Femur (tissue), 1 donor: Measurements from ENCODE around the gene KIAA1614.
"Not testable (repeated sequence)": the region's sequence is repeated elsewhere in the genome, so short reads cannot be mapped to it uniquely, and the experiment has no call there.

Experiments
- DNase-seq: peaks from one replicate; pipeline ENCODE4 v3.0.0-alpha.2; 2017

Gene KIAA1614

DNA sequence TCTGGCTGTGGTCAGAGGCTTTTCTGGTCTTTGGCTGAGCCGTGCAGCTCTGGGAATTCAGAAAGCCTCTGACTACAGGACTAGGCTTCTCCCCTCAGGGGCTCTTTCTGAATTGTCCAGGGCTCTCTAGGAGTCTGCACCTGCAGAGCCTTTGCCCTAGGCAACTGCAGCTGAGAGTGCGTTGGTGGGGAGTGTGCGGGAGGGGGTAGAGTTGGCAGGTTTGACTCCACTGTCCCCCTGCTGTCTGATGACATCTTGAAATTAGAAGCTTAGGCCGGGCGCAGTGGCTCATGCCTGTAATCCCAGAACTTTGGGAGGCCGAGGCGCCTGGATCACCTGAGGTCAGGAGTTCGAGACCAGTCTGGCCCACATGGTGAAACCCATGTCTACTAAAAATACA, 32.9 kb downstream of the KIAA1614 start:
- DNase-seq = no peak

DNA sequence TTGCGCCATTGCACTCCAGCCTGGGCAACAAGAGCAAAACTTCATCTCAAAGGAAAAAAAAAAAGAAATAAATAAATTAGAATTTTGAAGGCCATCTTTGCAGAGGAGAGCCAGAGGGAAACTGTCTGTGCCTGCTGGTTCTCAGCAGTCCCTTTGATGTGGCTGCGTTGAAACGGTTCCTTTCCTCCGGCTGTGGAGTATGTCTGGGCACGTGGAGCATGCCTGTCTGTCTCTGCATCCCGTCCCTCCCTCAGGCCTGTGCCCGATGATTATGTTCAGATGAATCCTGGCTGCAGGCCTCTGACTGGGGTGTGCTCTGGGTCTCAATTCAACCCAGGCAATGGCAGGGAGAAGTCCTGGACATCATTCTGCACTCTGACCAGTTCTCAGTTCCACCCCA, 33.4 kb downstream of the KIAA1614 start:
- no peak for DNase-seq

DNA sequence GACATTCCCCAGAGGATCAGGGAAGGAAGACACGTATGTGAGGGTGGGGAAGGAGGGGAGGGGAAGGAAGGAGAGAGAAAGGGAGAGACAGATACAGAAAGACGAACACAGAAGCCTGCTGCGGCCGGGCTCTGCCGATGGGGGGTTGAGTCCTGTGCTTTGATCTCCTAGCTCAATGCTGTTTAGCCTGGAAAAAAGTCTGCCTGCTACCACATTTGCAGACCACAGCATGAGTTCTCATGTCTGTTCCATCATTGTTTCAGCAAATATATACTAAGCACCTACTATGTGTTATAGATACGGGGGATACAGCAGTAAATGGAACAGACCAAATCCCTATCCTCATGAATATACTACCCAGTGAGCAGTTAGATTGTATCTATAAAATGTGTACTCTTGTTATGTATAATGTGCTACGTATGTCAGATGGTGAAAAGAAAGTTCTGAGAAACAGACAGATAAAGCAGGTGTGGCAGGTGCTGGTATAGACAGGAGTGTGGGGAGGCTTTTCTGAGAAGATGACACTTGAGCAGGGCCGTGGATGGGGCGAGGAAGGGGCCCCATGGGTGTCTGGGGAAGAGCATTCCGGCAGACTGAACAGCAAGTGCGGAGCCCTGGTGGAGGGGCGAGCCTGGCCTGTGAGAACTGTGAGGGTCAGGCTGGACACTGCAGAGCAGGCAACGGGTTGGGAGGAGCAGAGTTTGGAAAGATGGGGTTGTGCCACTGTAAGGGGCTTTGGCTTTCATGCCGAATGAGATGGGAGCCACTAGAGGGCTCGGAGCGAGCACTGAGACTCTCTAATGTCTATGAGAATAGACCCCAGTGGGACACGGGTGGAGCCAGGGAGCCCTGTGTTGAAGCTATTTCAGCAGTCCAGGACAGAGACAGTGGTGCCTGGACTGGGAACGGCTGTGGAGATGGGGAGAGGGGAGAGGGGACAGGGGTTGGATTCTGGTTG, 34.1 kb downstream of the KIAA1614 start:
- DNase-seq = no peak

DNA sequence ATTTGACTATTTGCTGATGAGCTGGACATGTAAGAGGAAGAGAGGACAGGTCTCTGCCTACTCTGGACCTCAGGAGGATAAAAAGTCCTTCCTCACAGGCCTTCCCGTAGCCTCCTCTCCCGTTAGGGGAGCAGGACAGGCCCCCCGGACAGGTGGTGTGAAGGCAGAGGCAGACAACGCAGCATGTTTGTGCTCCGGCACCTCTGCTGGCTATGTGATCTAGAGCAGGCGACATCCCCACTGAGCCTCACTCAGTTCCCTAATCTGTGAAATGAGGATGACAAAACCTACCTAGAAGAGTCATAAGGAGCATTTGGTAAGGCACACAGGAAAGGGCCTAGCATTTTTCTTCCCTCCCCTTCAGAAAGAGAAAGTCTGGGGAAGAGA, 34.8 kb downstream of the KIAA1614 start:
- no peak for DNase-seq

DNA sequence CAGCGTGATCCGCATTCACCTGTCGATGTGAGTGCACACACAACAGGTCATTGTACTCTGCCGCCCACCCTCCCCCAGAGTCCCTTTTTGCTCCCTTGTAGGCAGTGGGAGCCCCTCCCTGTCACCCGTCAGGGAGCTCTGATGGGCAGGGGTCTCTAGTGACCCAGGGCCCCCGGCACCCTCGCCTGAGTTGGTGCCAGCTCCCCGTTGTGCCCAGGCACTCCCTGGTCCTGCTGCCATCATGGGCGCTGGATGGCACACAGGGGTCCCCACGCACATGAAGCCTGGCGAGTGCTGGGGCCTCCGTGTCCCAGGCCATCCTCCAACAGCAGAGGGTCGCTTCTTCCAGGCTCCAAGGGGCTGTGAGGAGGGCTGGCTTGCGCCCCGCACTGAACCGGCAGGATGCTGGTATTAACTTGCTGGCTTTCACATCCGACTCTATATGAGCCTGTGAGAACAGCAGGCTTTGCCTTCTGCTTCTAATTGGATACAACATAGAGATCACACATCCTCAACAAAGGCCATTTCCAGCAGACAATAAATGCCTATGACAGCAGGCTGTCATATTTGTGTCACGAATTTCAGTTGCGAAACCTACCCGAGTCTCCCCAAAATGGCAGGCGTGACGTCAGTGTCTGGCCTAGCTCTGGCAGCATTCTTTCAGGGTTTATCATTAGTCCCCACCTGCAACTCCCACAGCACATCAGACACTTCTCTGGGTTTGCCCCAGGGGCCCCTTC, 35.4 kb downstream of the KIAA1614 start:
- DNase-seq = no peak

DNA sequence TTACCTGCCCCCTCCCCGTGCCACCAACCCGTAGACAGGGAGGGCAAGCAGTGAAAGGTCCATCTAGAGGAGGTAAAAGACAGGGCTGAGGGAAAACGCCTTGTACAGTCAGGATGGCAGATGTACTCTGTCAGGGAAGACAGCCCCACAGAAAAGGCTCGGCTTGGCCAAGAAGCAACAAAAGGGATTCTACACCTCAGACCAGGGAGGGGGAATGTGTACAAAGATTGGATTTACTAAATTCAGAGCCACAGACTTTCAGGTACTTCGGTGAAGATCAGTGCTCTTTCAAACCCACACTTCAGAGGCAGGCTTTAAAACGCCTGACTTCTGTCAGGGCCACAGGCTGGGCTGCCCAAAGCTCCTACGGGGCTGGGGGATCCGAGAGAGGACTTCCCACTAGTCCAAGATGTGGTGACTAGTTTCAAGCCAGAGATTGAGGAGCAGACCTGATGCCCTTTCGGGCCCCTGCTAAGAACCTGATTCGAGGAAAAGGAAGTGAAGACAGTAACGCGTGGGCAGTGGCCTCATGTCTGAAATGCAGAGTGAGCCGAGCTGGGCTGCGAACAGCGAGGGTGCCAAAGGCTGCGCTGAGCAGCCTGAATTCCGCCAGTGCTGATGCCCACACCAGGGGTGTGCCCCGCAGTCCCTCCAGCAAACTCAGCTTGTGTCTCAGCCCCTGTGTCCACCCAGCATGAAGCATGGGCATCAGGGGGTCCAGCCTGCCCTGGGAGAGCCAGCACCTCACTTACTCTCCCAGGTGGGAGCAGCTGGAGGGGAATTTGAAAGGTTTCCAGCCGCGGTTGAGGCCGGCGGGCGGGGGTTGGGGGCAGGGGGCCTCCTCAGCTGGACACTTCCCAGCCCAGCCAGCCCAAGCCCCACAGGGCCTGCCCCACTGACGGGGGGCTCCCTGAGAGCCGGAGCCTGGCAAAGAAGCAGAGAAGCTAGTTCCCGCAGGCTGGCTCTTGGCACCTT, 36.2 kb downstream of the KIAA1614 start:
- no peak for DNase-seq

DNA sequence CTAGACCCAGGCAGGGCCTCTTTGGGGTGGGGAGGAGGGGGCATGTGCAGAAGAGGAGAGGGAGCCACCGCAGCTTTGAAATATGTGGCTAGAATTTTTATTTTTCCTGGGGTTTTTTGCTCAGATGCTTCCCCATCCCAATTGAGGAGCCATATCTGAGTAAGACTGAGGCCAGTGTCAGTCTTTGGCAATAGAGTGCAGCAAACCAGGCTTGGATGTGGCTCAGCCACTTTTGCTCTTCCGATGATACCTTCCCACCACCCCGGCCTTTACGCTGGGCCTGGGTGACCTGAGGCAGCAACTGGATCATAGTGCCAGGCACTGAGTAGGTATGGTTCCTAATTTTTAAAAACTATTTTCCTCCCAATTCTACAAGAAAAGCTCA, 36.9 kb downstream of the KIAA1614 start:
- no peak for DNase-seq

DNA sequence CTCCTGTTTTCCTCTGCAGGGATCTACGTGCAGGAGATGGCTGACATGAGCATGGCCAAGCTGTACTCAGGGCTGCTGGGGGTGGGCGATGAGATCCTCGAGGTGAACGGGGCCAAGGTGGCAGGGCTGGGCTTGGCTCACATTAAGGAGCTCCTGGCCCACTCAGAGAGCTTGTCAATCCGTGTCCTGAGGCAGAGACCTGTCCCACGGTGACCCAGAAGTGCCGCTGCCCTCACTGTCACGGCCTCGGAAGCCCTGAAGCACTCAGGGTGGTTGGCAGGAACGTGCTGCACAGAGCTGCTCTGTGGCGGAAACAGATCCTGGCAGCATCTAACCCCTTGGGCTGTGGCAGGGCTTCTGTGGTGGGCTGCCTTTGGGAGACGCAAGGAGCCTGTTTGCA, 37.6 kb downstream of the KIAA1614 start:
- no peak for DNase-seq

DNA sequence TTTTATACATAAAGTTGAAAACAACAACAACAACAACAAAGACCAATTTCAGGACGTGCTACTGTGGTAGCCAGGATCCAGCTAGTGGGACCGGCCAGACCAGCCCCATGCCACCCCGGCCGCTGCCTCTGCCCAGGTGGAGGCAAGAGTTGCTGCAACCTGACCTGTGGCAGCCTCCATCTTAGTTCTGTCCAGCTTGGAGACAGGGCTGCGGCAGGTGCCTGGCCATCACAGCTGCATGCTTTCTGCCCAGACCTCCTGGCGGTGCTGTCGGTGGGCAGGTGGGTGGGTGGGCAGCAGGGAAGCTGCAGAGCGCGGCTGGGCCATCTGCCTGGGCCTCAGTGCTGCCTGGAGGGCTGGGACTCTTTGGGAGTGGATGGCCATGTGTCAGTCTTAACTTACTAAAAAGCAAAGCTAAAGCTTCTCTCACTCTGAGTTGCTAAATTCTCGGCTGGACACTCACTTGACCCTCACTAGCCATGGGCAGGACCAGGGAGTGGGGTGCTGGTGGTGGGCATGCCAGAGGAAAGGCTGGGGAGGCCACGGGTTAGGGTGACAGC, 38.6 kb downstream of the KIAA1614 start:
- no peak for DNase-seq

DNA sequence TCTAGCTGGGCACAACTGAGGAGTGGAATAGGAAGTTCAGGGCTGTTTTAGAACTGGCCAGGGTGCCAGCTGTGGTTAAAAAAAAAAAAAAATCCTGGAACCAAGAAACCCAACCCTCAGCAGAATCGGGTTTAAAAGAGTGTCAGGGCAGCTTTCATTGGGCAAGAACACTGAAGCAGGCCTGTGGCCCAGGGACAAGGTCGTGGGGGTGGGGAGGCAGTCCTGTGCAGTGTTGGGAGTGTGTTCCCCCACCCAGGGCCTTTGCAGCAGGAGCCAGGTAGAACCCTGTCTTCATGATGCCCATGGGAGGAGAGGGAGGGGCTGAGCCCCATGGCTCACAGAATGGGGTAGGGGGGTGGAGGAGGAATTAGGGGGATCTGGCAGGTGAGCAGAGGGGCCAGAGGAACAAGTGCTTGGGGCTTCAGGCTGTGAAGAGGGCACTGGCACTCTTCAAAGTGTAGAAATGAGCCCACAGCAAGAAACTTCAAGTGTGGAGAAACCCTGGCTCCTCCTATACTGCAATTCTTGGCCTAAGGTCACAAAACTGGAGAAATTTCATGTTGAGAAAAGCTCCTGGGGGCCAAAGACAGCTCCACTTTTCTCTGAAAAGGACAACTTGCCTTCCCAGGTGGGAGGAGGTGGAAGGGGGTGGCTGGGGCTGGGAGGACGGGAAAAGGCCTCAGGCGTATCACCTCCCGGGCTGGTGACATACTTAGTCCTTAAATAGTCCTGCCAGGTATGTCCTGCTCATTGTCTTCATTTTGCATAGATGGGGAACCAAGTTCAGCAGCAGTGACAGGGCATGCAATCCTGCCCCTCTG, 39.3 kb downstream of the KIAA1614 start:
- DNase-seq = no peak

DNA sequence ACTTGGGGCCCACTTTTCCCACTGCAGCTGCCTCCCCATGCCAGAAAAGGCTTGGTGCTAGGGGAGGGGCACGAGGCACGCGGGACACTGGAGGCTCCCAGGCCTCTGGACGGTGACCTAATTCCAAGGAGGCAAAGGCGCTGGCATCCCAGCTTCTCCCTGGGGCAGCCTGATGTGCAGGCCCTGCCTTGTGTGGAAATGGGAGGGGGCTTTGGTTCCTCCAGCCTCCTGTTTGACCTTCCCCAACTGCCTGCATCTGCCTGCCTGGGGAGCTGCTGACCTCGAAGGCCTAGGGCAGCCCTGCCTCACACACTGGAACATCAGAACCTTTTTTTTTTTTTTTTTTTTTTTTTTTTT, 39.9 kb downstream of the KIAA1614 start:
- DNase-seq = no peak

DNA sequence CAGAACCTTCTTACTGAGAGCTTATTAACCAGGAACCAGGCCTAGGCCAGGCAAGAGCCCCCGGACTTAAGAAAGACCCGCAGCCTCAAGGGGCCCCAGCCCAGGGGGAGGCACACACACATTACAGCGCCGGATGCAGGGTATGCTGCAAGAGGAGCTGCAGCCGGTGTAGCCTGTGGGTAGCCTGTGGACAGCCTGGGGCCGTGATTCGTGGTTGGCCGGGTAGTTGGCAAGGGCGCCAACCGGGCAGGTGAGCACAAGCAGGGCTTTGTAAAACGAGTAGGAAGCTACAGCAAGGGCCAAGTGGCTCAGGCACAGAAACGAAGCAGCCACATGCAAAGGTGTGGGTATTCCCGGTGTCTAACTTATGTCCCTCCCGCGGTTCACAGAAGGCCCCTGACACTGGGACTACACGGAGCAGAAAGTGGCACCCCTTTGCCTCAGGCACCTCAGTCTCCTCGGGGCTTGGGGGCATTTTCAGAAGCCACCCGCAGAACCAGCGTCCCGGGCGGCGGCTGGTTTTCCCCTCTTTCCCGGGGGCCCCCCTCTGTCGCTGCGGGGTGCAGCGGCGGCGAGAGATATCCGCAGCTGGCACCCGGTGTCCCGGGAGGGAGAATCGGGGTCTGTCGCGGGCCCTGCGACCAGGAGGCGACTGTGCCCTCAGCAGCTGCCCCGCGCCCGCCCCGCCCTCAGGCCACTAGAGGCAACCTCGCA, 40.8 kb downstream of the KIAA1614 start:
- DNase-seq = peak; percentile 72

DNA sequence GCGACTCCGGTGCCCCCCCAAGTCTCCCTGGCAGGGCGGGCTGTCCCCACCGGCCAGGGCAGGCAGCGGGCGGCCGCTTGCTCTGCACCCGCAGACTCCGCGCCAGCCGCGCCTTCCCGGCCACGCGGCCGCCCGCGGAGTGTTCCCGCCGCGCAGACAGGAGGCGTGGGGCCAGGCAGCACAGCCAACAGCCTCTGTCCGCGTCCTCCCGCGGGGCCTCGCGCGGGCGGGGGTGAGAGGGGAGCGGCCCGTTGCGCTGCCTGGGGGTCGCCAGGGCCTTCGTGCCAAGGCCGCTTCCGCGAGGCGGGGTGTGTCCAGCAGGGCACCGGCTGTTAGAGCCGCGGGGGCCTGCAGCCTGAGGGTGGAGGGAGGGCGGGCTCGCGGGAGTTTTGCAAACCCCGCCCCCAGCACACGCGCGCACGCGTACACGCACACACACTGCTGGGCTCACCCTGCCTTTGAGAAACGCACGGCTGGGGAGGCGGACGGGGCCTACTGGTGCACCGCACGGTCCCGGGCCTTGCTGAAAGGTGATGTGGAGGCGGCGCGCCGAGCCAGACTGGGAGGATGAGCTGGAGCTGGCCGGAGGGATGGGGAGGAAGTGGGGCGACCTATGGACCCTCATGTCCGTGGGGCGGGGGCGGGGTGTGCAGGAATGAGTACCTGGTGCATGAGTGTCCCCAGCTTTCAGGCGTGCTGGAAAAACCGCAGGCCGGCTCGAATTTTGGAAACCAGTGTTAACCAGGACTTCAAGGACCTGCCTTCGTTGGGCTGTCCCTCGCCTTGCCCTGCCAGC, 41.5 kb downstream of the KIAA1614 start:
- DNase-seq = peak; percentile 84

DNA sequence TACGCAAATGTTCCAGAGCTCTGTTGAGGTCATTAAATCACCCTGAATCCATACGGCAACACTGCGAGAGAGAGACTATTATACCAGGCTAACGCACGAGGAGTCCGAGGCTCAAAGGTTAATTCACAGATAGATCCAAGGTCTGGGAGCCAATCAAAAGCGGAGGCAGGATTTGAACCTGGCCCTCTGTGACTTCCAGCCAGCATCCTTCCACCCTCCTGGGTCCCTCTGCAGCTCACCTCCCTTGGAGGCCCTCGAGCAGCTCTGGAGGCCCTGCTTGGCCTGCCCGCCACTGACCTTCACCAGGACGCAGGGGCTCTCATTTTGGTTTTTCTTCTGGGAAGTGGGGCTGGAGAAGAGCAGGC, 42.1 kb downstream of the KIAA1614 start:
- DNase-seq = no peak

DNA sequence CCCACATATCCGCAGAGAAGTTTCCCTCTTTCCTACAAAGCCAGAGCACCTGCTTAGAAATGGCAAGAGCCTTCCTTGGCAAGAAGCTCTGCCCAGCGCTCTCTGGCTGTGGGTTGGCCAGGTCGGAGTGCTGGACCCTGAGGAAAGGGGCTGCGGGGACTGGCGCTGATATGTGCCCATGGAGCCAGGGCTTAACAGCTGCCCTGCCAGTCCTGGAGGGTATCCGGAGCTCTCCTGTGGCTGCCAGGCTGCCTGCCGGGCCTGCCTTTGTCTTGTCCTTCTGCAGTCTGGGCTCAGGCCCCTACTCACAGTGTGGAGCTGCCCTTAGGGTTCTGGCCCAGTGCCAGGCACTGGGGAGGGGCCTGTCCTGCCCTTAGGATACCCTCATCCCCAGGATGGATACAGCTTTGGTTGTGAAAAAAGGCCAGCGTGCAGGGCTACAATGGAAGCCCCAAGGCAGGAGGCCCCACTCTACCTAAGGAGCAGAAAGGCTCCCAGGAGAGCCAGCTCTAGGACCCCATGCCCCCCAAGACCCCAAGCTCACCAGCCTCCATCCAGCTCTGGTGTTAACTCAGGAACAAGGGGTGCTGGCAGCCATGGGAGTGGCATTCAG, 43.4 kb downstream of the KIAA1614 start:
- no peak for DNase-seq

DNA sequence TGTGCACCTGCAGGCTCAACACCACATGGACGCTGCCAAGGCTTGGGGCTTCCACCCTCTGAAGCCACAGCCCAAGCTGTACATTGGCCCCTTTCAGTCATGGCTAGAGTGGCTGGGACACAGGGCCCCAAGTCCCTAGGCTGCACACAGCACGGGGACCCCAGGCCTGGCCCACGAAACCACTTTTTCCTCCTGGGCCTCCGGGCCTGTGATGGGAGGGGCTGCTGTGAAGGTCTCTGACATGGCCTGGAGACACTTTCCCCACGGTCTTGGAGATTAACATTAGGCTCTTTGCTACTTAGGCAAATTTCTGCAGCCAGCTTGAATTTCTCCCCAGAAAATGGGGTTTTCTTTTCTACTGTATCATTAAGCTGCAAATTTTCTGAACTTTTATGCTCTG, 46.9 kb downstream of the KIAA1614 start:
- DNase-seq = not testable (repeated sequence)

DNA sequence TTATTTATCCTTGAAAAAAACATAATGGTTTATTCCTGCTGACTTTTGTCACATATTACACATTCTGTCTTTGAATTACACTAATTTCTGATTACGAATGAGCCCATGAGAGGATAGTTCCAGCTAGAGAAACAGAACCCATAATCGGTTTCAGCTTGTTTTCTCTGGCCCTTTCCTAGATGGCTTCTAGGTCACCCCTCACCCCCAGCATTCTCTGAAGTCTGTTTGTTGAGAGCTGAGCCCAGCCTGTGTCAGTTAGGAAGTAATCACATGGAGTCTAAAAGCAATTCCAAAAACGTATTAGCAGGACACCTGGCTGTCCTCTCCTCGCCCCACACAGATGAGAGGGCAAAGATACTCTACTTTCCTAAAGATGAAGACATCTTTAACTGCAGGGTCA, 48.9 kb downstream of the KIAA1614 start:
- no peak for DNase-seq

DNA sequence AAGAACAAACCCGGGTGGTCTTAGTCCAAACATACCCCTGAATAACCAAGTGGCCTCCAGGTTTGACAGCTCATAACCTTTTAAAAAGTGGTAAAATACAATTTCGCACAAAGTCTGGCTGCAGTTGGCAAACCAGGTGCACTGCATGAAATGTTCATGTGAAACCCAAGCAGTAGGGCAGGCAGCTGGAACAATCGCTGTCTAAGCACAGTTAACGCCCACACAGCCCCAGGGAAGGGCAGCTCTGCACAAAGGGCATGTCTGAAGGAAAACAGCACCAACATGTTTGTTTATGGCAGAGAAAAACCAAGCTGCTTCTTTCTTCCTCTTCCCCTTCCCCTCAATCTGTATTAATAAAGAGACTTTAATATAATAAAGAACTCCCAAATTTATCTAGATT, 49.5 kb downstream of the KIAA1614 start:
- DNase-seq = no peak

DNA sequence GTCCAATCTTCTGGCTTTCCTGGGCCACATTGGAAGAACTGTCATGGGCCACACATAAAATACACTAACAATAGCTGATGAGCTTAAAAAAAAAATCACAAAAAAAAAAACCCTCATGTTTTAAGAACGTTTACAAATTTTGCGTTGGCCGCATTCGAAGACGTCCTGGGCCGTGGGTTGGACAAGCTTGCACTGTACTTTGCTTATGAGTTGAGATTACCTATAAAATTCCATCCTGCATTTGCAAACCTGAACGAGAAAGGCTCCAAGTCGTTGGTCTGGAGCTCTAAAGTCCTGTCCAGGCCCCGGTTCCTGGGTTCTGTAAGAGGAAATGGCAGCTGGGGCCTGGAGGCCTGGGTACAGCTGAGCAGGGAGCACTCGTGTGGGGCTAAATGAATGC, 51.4 kb downstream of the KIAA1614 start:
- DNase-seq = no peak

DNA sequence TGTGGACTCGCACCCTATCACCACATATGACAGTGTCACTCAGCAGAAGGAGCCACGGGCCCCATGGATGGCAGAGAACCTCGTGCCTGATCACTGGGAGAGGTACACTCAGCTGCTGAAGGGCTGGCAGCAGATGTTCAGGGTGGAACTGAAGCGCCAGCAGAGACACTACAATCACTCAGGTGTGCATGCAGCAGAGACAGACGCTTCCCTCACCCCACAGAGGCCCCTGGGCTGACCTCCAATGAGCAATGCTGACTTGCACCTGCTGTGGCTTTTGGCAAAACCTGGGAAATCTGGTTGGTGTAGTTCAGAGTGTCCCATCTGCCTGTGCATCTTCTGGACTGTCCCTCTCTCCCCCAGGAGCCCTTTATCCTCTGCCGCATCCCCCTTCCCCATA, 51.9 kb downstream of the KIAA1614 start:
- no peak for DNase-seq
